Caco-2 (cell line): ENCODE results near the gene PHF21A. TPM values are rescaled to one million over a fixed set of nuclear protein-coding genes. Genes with fewer than 3 reads are reported as not detected.

ENCODE experiments used
- BruUV-seq: library from RNA; stranded (reverse); fragments of 400-500 nt; replicated peaks from 2 replicates; lab custom pipeline; 2021; lab: Mats Ljungman, UMichigan
- CTCF ChIA-PET: fragments of 300-600 bp; sonication (Branson Sonifier 250); formaldehyde crosslinking; loops from one replicate; lab custom pipeline; 2022; ENCODE audit warnings: antibody characterized with exemption; lab: Charles Lee
- POLR2A ChIA-PET: fragments of 300-600 bp; sonication (Branson Sonifier 250); formaldehyde crosslinking; loops from one replicate; lab custom pipeline; 2022; ENCODE audit warnings: antibody characterized with exemption; lab: Charles Lee
- DNase-seq, 2 experiments: peaks; one replicate each; pipeline versions ENCODE4 v3.0.0 to v3.0.0-alpha.2; 2020 to 2022
- H3K27me3 ChIP-seq: replicated peaks from 2 replicates; pipeline ENCODE4 v1.6.0; 2011; ENCODE audit warnings: low read length; ENCODE audit not compliant: control insufficient read depth, insufficient read depth
- H3K36me3 ChIP-seq: 2 replicates; pipeline ENCODE4 v1.5.1; 2011; ENCODE audit warnings: low read length; ENCODE audit not compliant: control insufficient read depth, insufficient read depth
- H3K4me1 ChIP-seq: fragments of 250-450 bp; sonication (Bioruptor Pico); 2 replicates; pipeline ENCODE4 v1.5.1; 2020; ENCODE audit warnings: mild to moderate bottlenecking
- H3K4me3 ChIP-seq: 2 replicates; pipeline ENCODE4 v1.5.1; 2011; ENCODE audit warnings: low read depth, mild to moderate bottlenecking, control low read depth, low read length
- H3K9me3 ChIP-seq: fragments of 250-450 bp; sonication (Bioruptor Pico); 2 replicates; pipeline ENCODE4 v1.5.1; 2020; ENCODE audit warnings: mild to moderate bottlenecking, moderate library complexity
- H3K27ac Mint-ChIP-seq: one replicate; pipeline ENCODE4 v1.8.0; 2022; ENCODE audit warnings: mixed read lengths; ENCODE audit not compliant: unreplicated experiment
- H3K27me3 Mint-ChIP-seq: one replicate; pipeline ENCODE4 v1.8.0; 2022; ENCODE audit warnings: mixed read lengths; ENCODE audit not compliant: insufficient read depth, unreplicated experiment
- H3K36me3 Mint-ChIP-seq: one replicate; pipeline ENCODE4 v1.8.0; 2022; ENCODE audit warnings: mild to moderate bottlenecking, mixed read lengths; ENCODE audit not compliant: insufficient read depth, unreplicated experiment
- H3K4me1 Mint-ChIP-seq: one replicate; pipeline ENCODE4 v1.8.0; 2022; ENCODE audit warnings: low read depth, mixed read lengths; ENCODE audit not compliant: unreplicated experiment
- H3K4me3 Mint-ChIP-seq: one replicate; pipeline ENCODE4 v1.8.0; 2022; ENCODE audit warnings: mild to moderate bottlenecking, moderate library complexity, mixed read lengths; ENCODE audit not compliant: unreplicated experiment
- H3K9me3 Mint-ChIP-seq: one replicate; pipeline ENCODE4 v1.8.0; 2022; ENCODE audit warnings: mixed read lengths; ENCODE audit not compliant: unreplicated experiment
- intact Hi-C: fragments of 100-400 bp; cut with micrococcal nuclease; formaldehyde crosslinking; loops from one replicate; pipeline ENCODE4 v1.10.0; 2022; ENCODE audit not compliant: unreplicated experiment
- total RNA-seq: library from RNA; stranded (reverse); gene quantifications from 2 replicates; pipeline ENCODE4 v1.2.3, GENCODE V29; 2022
- TF ChIP-seq, protein P1 (sequence below), 2 experiments: fragments of 200-600 bp in 1 of 2; IDR thresholded peaks; 1 replicate in 1 of 2; 2 replicates in 1 of 2; pipeline versions ENCODE4 v1.5.1 to v1.8.0; 2011 to 2022; ENCODE audit warnings: antibody characterized with exemption in 1 of 2, control low read depth in 1 of 2, inconsistent platforms in 1 of 2, low read depth in 1 of 2, low read length in 1 of 2, mild to moderate bottlenecking in 1 of 2, moderate library complexity in 1 of 2; ENCODE audit not compliant: insufficient read depth in 1 of 2, severe bottlenecking in 1 of 2, unreplicated experiment in 1 of 2

PHF21A gene
- total RNA-seq, 1 experiment from 2014 or later: 20.0 TPM

DNA sequence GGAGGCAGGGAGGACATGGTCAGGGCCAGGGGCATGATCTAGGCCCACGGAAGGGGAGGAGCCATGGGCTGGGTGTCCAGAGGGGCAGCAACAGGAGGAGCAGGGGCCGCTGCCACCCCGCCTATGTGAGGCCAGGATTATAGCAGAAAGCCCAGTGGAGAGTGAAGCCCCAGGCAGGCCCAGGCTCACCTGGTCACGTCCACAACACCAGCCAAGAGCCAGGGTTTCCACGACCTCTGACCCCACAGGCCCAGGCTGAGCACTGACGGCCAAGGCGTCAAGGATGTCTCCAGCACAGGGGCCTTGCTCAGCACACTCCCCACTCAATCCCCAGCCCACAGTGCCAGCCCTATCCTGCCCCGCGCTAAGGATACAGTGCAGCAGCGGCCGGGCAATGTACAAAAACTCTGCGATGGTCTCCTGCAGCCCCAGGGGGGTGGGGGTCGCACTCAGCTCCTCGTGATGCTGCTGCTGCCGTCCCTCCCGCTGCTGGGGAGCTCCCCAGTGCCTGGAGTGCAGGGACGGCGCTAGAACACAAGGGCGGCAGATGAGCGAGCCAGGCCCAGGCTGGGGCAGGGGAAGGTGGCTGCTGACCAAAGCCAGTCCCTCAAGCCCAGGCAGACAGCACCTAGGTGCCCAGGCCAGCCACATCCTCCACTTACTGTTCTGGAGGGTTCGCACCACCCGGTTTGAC, 207.2 kb downstream of the PHF21A start:
- no peak overlapping the region for H3K4me3 ChIP-seq
- intact Hi-C loops: no loop called here
- Mint-ChIP-seq H3K4me1 (no peaks in the 10 kb centered on the region), H3K27me3 (no peaks in the 10 kb centered on the region), H3K4me3 (no peak overlapping the region), H3K36me3 (peaks cover 30% of the 10 kb centered on the region), H3K9me3 (no peaks in the 10 kb centered on the region), H3K27ac (no peak overlapping the region)
- peaks cover 5% of the 10 kb centered on the region; the same call in 1 of the 2 replicates for H3K4me1 ChIP-seq
- H3K36me3 ChIP-seq: peaks cover 3% of the 10 kb centered on the region
- ChIA-PET CTCF (interaction anchor here (0.6 kb wide), 1 partner anchor 8 kb away, joined by 3 read pairs; no protein-coding TSS in a partner anchor), POLR2A (no interaction called here)
- TF ChIP-seq, protein P1, sequence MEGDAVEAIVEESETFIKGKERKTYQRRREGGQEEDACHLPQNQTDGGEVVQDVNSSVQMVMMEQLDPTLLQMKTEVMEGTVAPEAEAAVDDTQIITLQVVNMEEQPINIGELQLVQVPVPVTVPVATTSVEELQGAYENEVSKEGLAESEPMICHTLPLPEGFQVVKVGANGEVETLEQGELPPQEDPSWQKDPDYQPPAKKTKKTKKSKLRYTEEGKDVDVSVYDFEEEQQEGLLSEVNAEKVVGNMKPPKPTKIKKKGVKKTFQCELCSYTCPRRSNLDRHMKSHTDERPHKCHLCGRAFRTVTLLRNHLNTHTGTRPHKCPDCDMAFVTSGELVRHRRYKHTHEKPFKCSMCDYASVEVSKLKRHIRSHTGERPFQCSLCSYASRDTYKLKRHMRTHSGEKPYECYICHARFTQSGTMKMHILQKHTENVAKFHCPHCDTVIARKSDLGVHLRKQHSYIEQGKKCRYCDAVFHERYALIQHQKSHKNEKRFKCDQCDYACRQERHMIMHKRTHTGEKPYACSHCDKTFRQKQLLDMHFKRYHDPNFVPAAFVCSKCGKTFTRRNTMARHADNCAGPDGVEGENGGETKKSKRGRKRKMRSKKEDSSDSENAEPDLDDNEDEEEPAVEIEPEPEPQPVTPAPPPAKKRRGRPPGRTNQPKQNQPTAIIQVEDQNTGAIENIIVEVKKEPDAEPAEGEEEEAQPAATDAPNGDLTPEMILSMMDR (IDR thresholded peaks at IDR 0.05; ENCODE audit: insufficient read depth in 1 of 2, low read depth in 1 of 2, low read length in 1 of 2, severe bottlenecking in 1 of 2, unreplicated experiment in 1 of 2): no peak
- no peaks in the 10 kb centered on the region for H3K27me3 ChIP-seq
- H3K9me3 ChIP-seq: no peaks in the 10 kb centered on the region
- no TSS peak for BruUV-seq
- no peak for DNase-seq

DNA sequence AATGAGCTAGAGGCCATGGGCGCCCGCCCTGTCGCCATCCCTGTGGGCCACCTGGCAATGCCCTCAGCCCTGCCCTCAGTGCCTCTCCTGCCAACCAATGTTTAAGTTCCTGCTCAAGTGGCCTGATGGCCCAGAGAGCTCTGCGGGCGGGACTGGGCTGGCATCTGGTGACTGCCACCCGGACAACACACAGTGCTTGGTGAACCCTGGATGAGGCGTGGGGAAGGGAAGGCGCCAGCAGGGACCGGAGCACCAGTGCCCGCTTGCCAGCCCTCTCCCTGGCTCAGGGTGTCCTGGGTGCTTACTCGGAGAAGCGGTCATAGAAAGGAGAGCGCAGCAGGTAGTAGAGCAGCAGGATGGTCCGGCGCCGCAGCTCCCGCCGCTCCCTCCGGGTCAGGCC, 207.7 kb downstream of the PHF21A start:
- BruUV-seq: no TSS peak
- CTCF ChIA-PET: interaction anchor here (0.6 kb wide), 1 partner anchor 8 kb away, joined by 3 read pairs; no protein-coding TSS in a partner anchor
- H3K9me3 Mint-ChIP-seq: no peaks in the 10 kb centered on the region

DNA sequence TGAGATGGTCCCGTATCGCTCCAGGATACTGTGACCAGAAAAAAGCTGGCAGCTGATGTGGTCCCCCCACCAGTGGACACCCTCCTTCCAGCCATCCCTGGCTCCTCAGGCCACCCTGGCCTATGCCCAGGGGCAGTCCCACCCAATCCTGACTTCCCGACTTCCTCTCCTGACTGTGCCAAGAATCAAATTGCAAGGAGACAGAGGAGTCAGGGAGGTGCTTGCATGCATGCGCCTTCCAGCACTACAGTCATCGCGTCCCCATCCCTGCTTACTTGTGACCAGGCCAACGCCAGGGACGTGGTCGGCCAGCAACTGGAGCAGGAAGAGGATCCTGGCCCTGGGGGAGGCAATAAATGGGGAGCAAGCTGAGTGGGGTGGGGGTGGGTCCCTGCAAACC, 210.6 kb downstream of the PHF21A start:
- Histone ChIP-seq H3K9me3 (no peaks in the 10 kb centered on the region), H3K4me1 (no peaks in the 10 kb centered on the region), H3K4me3 (no peak overlapping the region), H3K27me3 (no peaks in the 10 kb centered on the region), H3K36me3 (peaks cover 3% of the 10 kb centered on the region)
- BruUV-seq: no TSS peak
- Mint-ChIP-seq H3K27me3 (no peaks in the 10 kb centered on the region), H3K4me3 (no peak overlapping the region), H3K9me3 (no peaks in the 10 kb centered on the region), H3K36me3 (peaks cover 35% of the 10 kb centered on the region), H3K27ac (no peak overlapping the region), H3K4me1 (no peaks in the 10 kb centered on the region)
- TF ChIP-seq, protein P1 (IDR thresholded peaks at IDR 0.05; ENCODE audit: insufficient read depth in 1 of 2, low read depth in 1 of 2, low read length in 1 of 2, severe bottlenecking in 1 of 2, unreplicated experiment in 1 of 2): no peak
- ChIA-PET POLR2A (no interaction called here), CTCF (no interaction called here)
- no peak for DNase-seq
- intact Hi-C loops: no loop called here

More for the DNA sequence above, 207.7 kb downstream of the PHF21A start:
- no peak overlapping the region for H3K27ac Mint-ChIP-seq
- no peaks in the 10 kb centered on the region for H3K27me3 Mint-ChIP-seq
- H3K27me3 ChIP-seq: no peaks in the 10 kb centered on the region
- TF ChIP-seq, protein P1 (IDR thresholded peaks at IDR 0.05; ENCODE audit: insufficient read depth in 1 of 2, low read depth in 1 of 2, low read length in 1 of 2, severe bottlenecking in 1 of 2, unreplicated experiment in 1 of 2): no peak
- H3K36me3 ChIP-seq: peaks cover 3% of the 10 kb centered on the region
- intact Hi-C loops: no loop called here
- H3K4me1 Mint-ChIP-seq: no peaks in the 10 kb centered on the region
- no peaks in the 10 kb centered on the region for H3K9me3 ChIP-seq
- peaks cover 5% of the 10 kb centered on the region; the same call in 1 of the 2 replicates for H3K4me1 ChIP-seq
- no peak overlapping the region for H3K4me3 Mint-ChIP-seq
- no peak overlapping the region for H3K4me3 ChIP-seq
- no peak for DNase-seq
- POLR2A ChIA-PET: no interaction called here
- peaks cover 31% of the 10 kb centered on the region for H3K36me3 Mint-ChIP-seq
